Activated T-cell treated with anti-CD3 and anti-CD28 coated beads for 4 hours (primary cell): Measurements from ENCODE around the gene YY1.
"Not testable (repeated sequence)": the region's sequence is repeated elsewhere in the genome, so short reads cannot be mapped to it uniquely, and the experiment has no call there.

Experiments used
- DNase-seq: peaks from one replicate; pipeline ENCODE4 v3.0.0-alpha.2; 2020

Gene YY1

GRCh38 chr14:100246809-100247428 is 8.0 kb downstream of the YY1 start:
- no peak for DNase-seq

GRCh38 chr14:100250732-100251465 is 12.0 kb downstream of the YY1 start:
- DNase-seq: no peak

- no peak for DNase-seq
Measured at GRCh38 chr14:100252684-100253083, 13.7 kb downstream of the YY1 start.

- DNase-seq: no peak
Measured at GRCh38 chr14:100256339-100256895, 17.5 kb downstream of the YY1 start.

GRCh38 chr14:100261621-100262020 is 22.7 kb downstream of the YY1 start:
- no peak for DNase-seq

- no peak for DNase-seq
Measured at GRCh38 chr14:100262545-100262944, 23.6 kb downstream of the YY1 start.

GRCh38 chr14:100263141-100263540 is 24.2 kb downstream of the YY1 start:
- no peak for DNase-seq

GRCh38 chr14:100267990-100268389 is 29.0 kb downstream of the YY1 start:
- DNase-seq: no peak

GRCh38 chr14:100268591-100269207 is 29.8 kb downstream of the YY1 start:
- no peak for DNase-seq

- DNase-seq: peak; percentile 14
Measured at GRCh38 chr14:100271247-100271939, 32.4 kb downstream of the YY1 start.

GRCh38 chr14:100274250-100274649 is 35.3 kb downstream of the YY1 start:
- DNase-seq: no peak

GRCh38 chr14:100275214-100275613 is 36.3 kb downstream of the YY1 start:
- DNase-seq: no peak

GRCh38 chr14:100278702-100279101 is 39.8 kb downstream of the YY1 start:
- DNase-seq: no peak

GRCh38 chr14:100279133-100279532 is 40.2 kb downstream of the YY1 start:
- DNase-seq: no peak

GRCh38 chr14:100279563-100279962 is 40.6 kb downstream of the YY1 start:
- no peak for DNase-seq

GRCh38 chr14:100281286-100282082 is 42.5 kb downstream of the YY1 start:
- DNase-seq: no peak

- DNase-seq: no peak
Measured at GRCh38 chr14:100282083-100282350, 43.1 kb downstream of the YY1 start.

- no peak for DNase-seq
Measured at GRCh38 chr14:100282766-100283419, 43.9 kb downstream of the YY1 start.

GRCh38 chr14:100283436-100283835 is 44.5 kb downstream of the YY1 start:
- not testable (repeated sequence) for DNase-seq

- DNase-seq: no peak
Measured at GRCh38 chr14:100283984-100284881, 45.3 kb downstream of the YY1 start.
